ENCODE data around the gene AGTR1.

The AGTR1 gene

DNA sequence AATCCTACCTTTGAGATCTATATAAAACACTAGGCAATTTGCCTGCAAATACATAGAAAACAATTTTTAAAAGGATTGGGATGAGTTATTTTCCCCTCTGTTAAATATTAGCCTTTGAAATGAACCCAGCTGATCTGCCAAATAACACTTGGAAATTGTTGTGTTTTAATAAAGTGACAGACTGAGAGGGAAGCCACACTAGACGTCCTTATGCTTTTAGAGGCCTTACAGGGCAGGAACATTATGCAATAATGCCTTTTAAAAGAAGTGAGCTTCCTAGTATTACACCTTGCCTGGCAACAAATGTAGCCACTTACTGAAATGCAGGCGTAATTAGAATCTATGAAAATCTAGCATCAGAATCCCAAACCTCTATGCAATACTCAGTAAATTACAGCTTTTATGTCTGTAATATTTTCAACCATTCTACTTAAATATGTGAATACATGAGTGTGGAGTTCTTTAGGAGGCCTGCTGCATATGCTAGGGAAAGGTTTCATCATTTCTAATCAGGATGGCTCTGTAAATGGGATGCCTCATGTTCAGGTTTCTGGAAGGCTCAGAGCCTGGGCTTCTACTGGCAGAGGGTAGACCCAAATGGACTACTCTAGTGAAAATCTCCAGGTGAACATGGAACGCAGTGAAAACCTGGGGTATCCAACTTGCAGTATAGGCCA, 20.3 kb downstream of the AGTR1 start:
- Histone ChIP-seq H3K9ac (ENCODE audit: low read depth in 1 of 2, low read length in 2 of 2) (no peak overlapping the region), H3K27me3 (ENCODE audit: control insufficient read depth in 1 of 2, insufficient read depth in 2 of 2, low read length in 2 of 2) (no peaks in the 10 kb centered on the region), H3K9me3 (ENCODE audit: control insufficient read depth in 1 of 2, low read length in 2 of 2) (no peaks in the 10 kb centered on the region), H3K4me1 (ENCODE audit: control insufficient read depth in 1 of 2, insufficient read depth in 2 of 2, low read length in 2 of 2) (no peaks in the 10 kb centered on the region), H3K27ac (ENCODE audit: low read depth, low read length) (no peak overlapping the region), H3K36me3 (ENCODE audit: control insufficient read depth in 1 of 2, insufficient read depth in 2 of 2, low read length in 2 of 2) (no peaks in the 10 kb centered on the region), H3K4me3 (ENCODE audit: low read depth in 1 of 2, low read length in 2 of 2) (no peak overlapping the region)

- H3K27me3 ChIP-seq (ENCODE audit: control insufficient read depth in 1 of 2, insufficient read depth in 2 of 2, low read length in 2 of 2): no peaks in the 10 kb centered on the region
- H3K9ac ChIP-seq (ENCODE audit: low read depth in 1 of 2, low read length in 2 of 2): no peak overlapping the region
- H3K4me3 ChIP-seq (ENCODE audit: low read depth in 1 of 2, low read length in 2 of 2): no peak overlapping the region
- H3K27ac ChIP-seq (ENCODE audit: low read depth, low read length): no peak overlapping the region
- no peaks in the 10 kb centered on the region for H3K4me1 ChIP-seq (ENCODE audit: control insufficient read depth in 1 of 2, insufficient read depth in 2 of 2, low read length in 2 of 2)
- no peaks in the 10 kb centered on the region for H3K9me3 ChIP-seq (ENCODE audit: control insufficient read depth in 1 of 2, low read length in 2 of 2)
- no peaks in the 10 kb centered on the region for H3K36me3 ChIP-seq (ENCODE audit: control insufficient read depth in 1 of 2, insufficient read depth in 2 of 2, low read length in 2 of 2)
Measured at GRCh38 chr3:148718982-148719862, 21.5 kb downstream of the AGTR1 start.

DNA sequence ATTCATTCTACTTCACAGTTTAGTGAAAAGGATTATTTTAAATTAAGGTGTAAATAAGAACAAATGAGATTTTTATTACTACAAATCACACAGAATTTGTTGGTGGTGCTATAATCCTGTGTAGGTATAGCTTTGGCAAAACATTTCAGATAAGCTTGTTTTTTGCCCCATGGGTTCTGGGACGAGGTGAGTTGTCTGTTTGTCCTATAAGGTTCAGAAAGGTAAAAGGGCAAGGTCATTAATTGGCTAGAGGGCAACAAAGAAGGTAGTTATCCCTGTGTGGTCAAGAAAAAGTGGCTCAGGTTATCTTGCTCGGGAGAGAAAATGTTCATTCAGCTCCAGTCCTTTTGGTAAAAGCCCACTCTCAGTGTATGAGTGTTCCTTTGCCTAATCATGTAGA, 23.2 kb downstream of the AGTR1 start:
- H3K9ac ChIP-seq (ENCODE audit: low read depth in 1 of 2, low read length in 2 of 2): no peak overlapping the region
- no peaks in the 10 kb centered on the region for H3K27me3 ChIP-seq (ENCODE audit: control insufficient read depth in 1 of 2, insufficient read depth in 2 of 2, low read length in 2 of 2)
- H3K4me3 ChIP-seq (ENCODE audit: low read depth in 1 of 2, low read length in 2 of 2): no peak overlapping the region
- no peak overlapping the region for H3K27ac ChIP-seq (ENCODE audit: low read depth, low read length)
- no peaks in the 10 kb centered on the region for H3K9me3 ChIP-seq (ENCODE audit: control insufficient read depth in 1 of 2, low read length in 2 of 2)
- H3K36me3 ChIP-seq (ENCODE audit: control insufficient read depth in 1 of 2, insufficient read depth in 2 of 2, low read length in 2 of 2): no peaks in the 10 kb centered on the region
- no peaks in the 10 kb centered on the region for H3K4me1 ChIP-seq (ENCODE audit: control insufficient read depth in 1 of 2, insufficient read depth in 2 of 2, low read length in 2 of 2)

DNA sequence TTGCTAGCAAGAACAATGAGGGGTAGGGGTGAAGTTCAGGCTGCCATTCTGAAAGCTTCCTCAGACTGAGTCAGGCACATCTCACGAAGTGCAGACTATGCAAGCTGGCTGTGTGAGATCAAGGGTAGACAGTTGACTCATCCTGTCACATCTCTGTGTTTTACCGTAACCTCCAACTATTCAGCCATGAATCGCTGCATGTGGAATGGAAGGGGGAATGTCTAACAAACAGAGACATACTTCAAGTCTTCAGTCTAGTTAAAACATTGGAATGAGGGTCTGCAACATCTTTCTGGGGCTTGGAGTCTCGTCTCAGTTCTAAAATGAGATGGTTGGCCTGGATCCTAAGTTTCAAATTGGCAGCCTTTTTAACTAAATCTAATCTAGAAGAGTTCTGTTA, 25.9 kb downstream of the AGTR1 start:
- Histone ChIP-seq H3K4me3 (ENCODE audit: low read depth in 1 of 2, low read length in 2 of 2) (no peak overlapping the region), H3K27ac (ENCODE audit: low read depth, low read length) (no peak overlapping the region), H3K36me3 (ENCODE audit: control insufficient read depth in 1 of 2, insufficient read depth in 2 of 2, low read length in 2 of 2) (no peaks in the 10 kb centered on the region), H3K9ac (ENCODE audit: low read depth in 1 of 2, low read length in 2 of 2) (no peak overlapping the region), H3K9me3 (ENCODE audit: control insufficient read depth in 1 of 2, low read length in 2 of 2) (no peaks in the 10 kb centered on the region), H3K4me1 (ENCODE audit: control insufficient read depth in 1 of 2, insufficient read depth in 2 of 2, low read length in 2 of 2) (no peaks in the 10 kb centered on the region), H3K27me3 (ENCODE audit: control insufficient read depth in 1 of 2, insufficient read depth in 2 of 2, low read length in 2 of 2) (no peaks in the 10 kb centered on the region)

- Histone ChIP-seq H3K27ac (ENCODE audit: low read depth, low read length) (no peak overlapping the region), H3K9me3 (ENCODE audit: control insufficient read depth in 1 of 2, low read length in 2 of 2) (no peaks in the 10 kb centered on the region), H3K4me3 (ENCODE audit: low read depth in 1 of 2, low read length in 2 of 2) (no peak overlapping the region), H3K9ac (ENCODE audit: low read depth in 1 of 2, low read length in 2 of 2) (no peak overlapping the region), H3K36me3 (ENCODE audit: control insufficient read depth in 1 of 2, insufficient read depth in 2 of 2, low read length in 2 of 2) (no peaks in the 10 kb centered on the region), H3K27me3 (ENCODE audit: control insufficient read depth in 1 of 2, insufficient read depth in 2 of 2, low read length in 2 of 2) (no peaks in the 10 kb centered on the region), H3K4me1 (ENCODE audit: control insufficient read depth in 1 of 2, insufficient read depth in 2 of 2, low read length in 2 of 2) (peaks cover 0 to 5% of the 10 kb centered on the region in 2 donors)
Measured at GRCh38 chr3:148727231-148727630, 29.5 kb downstream of the AGTR1 start.

- Histone ChIP-seq H3K36me3 (ENCODE audit: control insufficient read depth in 1 of 2, insufficient read depth in 2 of 2, low read length in 2 of 2) (no peaks in the 10 kb centered on the region), H3K27ac (ENCODE audit: low read depth, low read length) (no peak overlapping the region), H3K9ac (ENCODE audit: low read depth in 1 of 2, low read length in 2 of 2) (no peak overlapping the region), H3K27me3 (ENCODE audit: control insufficient read depth in 1 of 2, insufficient read depth in 2 of 2, low read length in 2 of 2) (no peaks in the 10 kb centered on the region), H3K4me1 (ENCODE audit: control insufficient read depth in 1 of 2, insufficient read depth in 2 of 2, low read length in 2 of 2) (peaks cover 0 to 5% of the 10 kb centered on the region in 2 donors), H3K4me3 (ENCODE audit: low read depth in 1 of 2, low read length in 2 of 2) (no peak overlapping the region), H3K9me3 (ENCODE audit: control insufficient read depth in 1 of 2, low read length in 2 of 2) (no peaks in the 10 kb centered on the region)
Measured at GRCh38 chr3:148728753-148729152, 31.1 kb downstream of the AGTR1 start.

DNA sequence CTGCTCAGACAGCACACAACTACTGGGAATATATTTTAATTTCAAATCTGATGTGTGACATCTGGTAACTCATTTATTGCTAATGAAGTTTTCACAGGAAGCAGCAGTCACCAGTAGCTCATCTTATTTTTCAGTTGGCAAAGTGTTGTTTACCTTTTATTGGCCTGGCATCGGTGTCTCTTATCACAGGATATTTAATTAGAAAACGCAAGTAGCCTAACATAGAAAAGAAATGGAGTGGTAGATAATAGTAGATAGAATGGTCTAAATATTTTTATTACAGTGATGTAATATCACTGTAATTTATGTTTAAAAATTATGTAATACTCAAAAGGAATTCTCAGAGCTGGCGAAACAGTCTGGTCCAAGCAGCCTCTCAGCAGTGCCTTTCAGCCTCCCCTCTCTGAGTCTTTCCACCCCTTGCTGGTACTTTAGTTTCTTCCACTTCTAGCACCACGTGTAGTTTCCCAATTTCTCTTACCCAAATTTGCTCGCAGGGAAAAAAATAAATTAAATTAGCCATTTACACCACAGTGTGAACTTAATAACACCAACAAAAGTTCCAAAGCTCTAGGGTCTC, 31.9 kb downstream of the AGTR1 start:
- H3K36me3 ChIP-seq (ENCODE audit: control insufficient read depth in 1 of 2, insufficient read depth in 2 of 2, low read length in 2 of 2): no peaks in the 10 kb centered on the region
- no peak overlapping the region for H3K27ac ChIP-seq (ENCODE audit: low read depth, low read length)
- H3K4me3 ChIP-seq (ENCODE audit: low read depth in 1 of 2, low read length in 2 of 2): no peak overlapping the region
- no peaks in the 10 kb centered on the region for H3K9me3 ChIP-seq (ENCODE audit: control insufficient read depth in 1 of 2, low read length in 2 of 2)
- H3K4me1 ChIP-seq (ENCODE audit: control insufficient read depth in 1 of 2, insufficient read depth in 2 of 2, low read length in 2 of 2): peaks cover 0 to 5% of the 10 kb centered on the region in 2 donors
- H3K9ac ChIP-seq (ENCODE audit: low read depth in 1 of 2, low read length in 2 of 2): no peak overlapping the region
- H3K27me3 ChIP-seq (ENCODE audit: control insufficient read depth in 1 of 2, insufficient read depth in 2 of 2, low read length in 2 of 2): no peaks in the 10 kb centered on the region

DNA sequence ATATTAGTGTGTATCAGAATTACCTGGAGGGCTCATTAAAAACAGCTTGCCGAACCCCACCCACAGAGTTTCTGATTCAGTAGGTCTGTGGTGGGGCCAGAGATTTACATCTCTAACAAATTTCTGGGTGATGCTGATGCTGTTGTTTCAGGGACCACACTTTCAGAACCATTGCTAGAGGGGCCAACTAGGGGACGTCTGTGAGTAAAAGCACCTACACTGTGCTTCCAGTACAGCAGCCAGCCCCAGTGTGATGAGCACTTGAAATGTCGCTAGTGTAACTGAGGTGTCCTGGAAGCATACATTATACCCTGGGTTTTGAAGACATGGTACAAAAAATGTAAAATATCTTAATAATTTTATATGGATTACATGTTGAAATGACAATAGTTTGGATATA, 33.0 kb downstream of the AGTR1 start:
- H3K4me3 ChIP-seq (ENCODE audit: low read depth in 1 of 2, low read length in 2 of 2): no peak overlapping the region
- no peak overlapping the region for H3K9ac ChIP-seq (ENCODE audit: low read depth in 1 of 2, low read length in 2 of 2)
- H3K9me3 ChIP-seq (ENCODE audit: control insufficient read depth in 1 of 2, low read length in 2 of 2): no peaks in the 10 kb centered on the region

GRCh38 chr3:148735597-148735996, 37.9 kb downstream of the AGTR1 start:
- Histone ChIP-seq H3K27me3 (ENCODE audit: control insufficient read depth in 1 of 2, insufficient read depth in 2 of 2, low read length in 2 of 2) (no peaks in the 10 kb centered on the region), H3K27ac (ENCODE audit: low read depth, low read length) (no peak overlapping the region), H3K9me3 (ENCODE audit: control insufficient read depth in 1 of 2, low read length in 2 of 2) (no peaks in the 10 kb centered on the region), H3K4me3 (ENCODE audit: low read depth in 1 of 2, low read length in 2 of 2) (no peak overlapping the region), H3K36me3 (ENCODE audit: control insufficient read depth in 1 of 2, insufficient read depth in 2 of 2, low read length in 2 of 2) (no peaks in the 10 kb centered on the region), H3K4me1 (ENCODE audit: control insufficient read depth in 1 of 2, insufficient read depth in 2 of 2, low read length in 2 of 2) (no peaks in the 10 kb centered on the region), H3K9ac (ENCODE audit: low read depth in 1 of 2, low read length in 2 of 2) (no peak overlapping the region)

More for the DNA sequence above, 33.0 kb downstream of the AGTR1 start:
- Histone ChIP-seq H3K4me1 (ENCODE audit: control insufficient read depth in 1 of 2, insufficient read depth in 2 of 2, low read length in 2 of 2) (peaks cover 0 to 5% of the 10 kb centered on the region in 2 donors), H3K27me3 (ENCODE audit: control insufficient read depth in 1 of 2, insufficient read depth in 2 of 2, low read length in 2 of 2) (no peaks in the 10 kb centered on the region), H3K27ac (ENCODE audit: low read depth, low read length) (no peak overlapping the region), H3K36me3 (ENCODE audit: control insufficient read depth in 1 of 2, insufficient read depth in 2 of 2, low read length in 2 of 2) (no peaks in the 10 kb centered on the region)

GRCh38 chr3:148736086-148736485, 38.4 kb downstream of the AGTR1 start:
- H3K27me3 ChIP-seq (ENCODE audit: control insufficient read depth in 1 of 2, insufficient read depth in 2 of 2, low read length in 2 of 2): no peaks in the 10 kb centered on the region
- no peak overlapping the region for H3K27ac ChIP-seq (ENCODE audit: low read depth, low read length)
- no peak overlapping the region for H3K9ac ChIP-seq (ENCODE audit: low read depth in 1 of 2, low read length in 2 of 2)
- H3K9me3 ChIP-seq (ENCODE audit: control insufficient read depth in 1 of 2, low read length in 2 of 2): no peaks in the 10 kb centered on the region
- no peaks in the 10 kb centered on the region for H3K4me1 ChIP-seq (ENCODE audit: control insufficient read depth in 1 of 2, insufficient read depth in 2 of 2, low read length in 2 of 2)
- no peak overlapping the region for H3K4me3 ChIP-seq (ENCODE audit: low read depth in 1 of 2, low read length in 2 of 2)
- no peaks in the 10 kb centered on the region for H3K36me3 ChIP-seq (ENCODE audit: control insufficient read depth in 1 of 2, insufficient read depth in 2 of 2, low read length in 2 of 2)

Measured in duodenal mucosa (tissue), 2 donors.